Caki2 (cell line): ENCODE data around the gene BANF1. TPM values are rescaled to one million over a fixed set of nuclear protein-coding genes. Genes with fewer than 3 reads are reported as not detected.

Source experiments
- DNase-seq: peaks from one replicate; pipeline ENCODE4 v3.0.0-alpha.2; 2015; ENCODE audit warnings: low read depth
- in situ Hi-C: cut with HindIII; loops from 2 replicates; pipeline ENCODE4 v1.10.0; 2016; ENCODE audit warnings: low sequenced_read_pairs, low pct_unique_long_range_greater_than_20kb, mixed read lengths
- total RNA-seq: library from RNA; depleted of rRNA; stranded (reverse); fragments of >200 nt; shearing (Covaris generic); gene quantifications from 2 replicates; pipeline ENCODE4 v1.2.3, GENCODE V29; 2014; ENCODE audit warnings: low replicate concordance; rRNA removed

The BANF1 gene
- total RNA-seq, 1 experiment from 2014 or later: 361 TPM

- no peak for DNase-seq
- in situ Hi-C loops: no loop called here
Observed at GRCh38 chr11:66048547-66049323, 46.4 kb downstream of the BANF1 start, which contains the start of gene GAL3ST3. Gene GAL3ST3, minus strand, starts transcription at chr11:66049161. Its CDS starts 3,746 bp downstream, at chr11:66045415.

DNA sequence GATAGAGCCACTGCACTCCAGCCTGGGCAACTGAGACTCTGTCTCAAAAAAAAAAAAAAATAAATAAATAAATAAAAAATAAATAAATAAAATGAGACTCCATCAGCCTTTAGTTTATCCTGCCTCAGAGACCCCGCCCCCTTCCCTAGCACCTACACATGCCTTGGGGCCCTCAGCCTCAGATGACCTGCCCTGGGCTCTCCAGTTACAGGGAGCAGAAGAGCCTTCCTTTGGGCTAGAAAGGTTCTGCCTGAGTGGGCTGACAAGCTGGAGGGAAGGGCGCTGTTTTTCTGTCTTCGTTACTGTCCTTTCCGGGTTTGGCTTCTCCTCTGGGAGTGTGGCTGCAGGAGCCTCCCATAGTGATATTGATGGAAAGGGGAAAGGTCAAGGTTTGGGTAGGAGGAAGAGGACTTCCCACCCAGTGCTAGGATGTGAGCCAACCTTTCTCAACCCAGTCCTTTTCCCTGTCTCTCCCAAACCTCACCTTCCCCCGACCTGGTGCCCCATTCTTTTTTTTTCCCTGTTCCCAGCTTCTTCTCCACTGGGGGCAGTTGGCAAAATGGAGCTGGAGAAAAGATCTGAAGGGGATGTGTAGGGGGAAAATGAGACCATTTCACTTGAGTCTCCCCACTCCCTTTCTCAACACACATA is 48.4 kb downstream of the BANF1 start:
- in situ Hi-C loops: no loop called here
- no peak for DNase-seq

GRCh38 chr11:66051371-66051765 is 49.1 kb downstream of the BANF1 start:
- in situ Hi-C loops: no loop called here

DNA sequence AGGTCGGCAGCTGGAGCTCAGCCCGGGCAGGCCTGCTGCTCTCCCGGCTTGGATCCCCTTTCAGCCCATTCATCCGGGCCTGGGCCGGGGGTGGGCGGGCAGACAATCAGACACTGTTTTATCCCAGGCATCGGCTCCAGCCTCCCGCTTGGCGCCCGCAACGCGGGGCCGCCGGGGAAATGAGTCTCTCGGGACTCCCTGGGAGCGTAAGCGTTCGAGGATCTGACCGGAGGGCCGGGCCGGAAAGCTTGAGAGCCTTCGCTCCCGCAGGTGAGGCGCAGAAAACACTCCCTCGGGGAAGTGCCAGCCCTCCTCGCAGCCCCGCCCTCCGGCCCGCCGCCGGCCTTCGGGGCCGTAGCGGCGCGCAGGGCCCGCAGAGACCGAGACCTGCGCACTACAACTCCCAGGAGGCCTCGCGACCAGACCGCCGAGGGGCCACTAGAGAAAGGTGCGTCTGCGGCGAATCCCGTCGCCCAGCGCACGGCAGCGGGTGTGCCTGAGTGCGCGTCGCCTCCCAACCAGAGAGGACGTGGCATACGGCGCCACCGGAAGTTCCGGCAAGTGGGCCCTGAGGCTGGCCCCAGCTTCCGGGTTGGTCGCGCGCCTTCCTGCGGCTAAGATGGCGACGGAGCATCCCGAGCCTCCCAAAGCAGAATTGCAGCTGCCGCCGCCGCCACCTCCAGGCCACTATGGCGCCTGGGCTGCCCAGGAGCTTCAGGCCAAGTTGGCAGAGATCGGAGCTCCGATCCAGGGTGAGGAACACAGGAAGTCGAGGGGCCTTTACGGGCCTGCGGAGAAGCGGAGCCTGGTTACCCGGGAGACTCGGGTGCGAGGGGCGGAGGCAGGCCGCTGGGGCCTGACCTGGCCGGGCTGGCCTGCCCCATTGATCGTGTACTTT is 49.7 kb downstream of the BANF1 start, which contains the start of gene SF3B2:
Gene SF3B2 (plus strand): TSS at position 599 of the 898 bp plus-strand sequence. CDS start 21 bp downstream, at position 620.
- DNase-seq: peak; percentile 98
- in situ Hi-C loops: no loop called here

More at GRCh38 chr11:66051371-66051765, 49.1 kb downstream of the BANF1 start:
- DNase-seq: no peak

DNA sequence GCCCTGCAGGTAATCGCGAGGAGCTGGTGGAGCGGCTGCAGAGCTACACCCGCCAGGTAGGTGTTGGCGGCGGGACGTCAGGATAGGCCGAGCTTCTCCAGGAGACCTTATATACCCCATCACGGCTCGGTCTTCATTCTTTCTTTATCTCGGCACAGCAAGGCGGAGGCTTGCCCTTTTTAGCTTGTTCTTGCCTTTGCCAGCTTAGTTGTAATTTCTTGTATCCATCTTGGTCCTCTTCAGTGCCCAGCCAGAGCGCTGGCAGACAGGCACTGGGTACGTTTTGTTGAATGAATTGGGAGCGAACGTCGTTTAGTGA is 50.3 kb downstream of the BANF1 start:
- in situ Hi-C loops: no loop called here

More for the DNA sequence above, 50.3 kb downstream of the BANF1 start:
- DNase-seq: no peak

Other genes starting within 250 kb of the BANF1 start
- gene AP5B1, start 221.5 kb upstream of the BANF1 start, total RNA-seq: 7.2 and 7.9 TPM in 2 replicates
- not detected in 2 replicates for gene OVOL1, start 215.4 kb upstream of the BANF1 start, total RNA-seq
- gene SNX32, start 168.5 kb upstream of the BANF1 start, total RNA-seq: not detected in 2 replicates
- 1,200 and 1,265 TPM in 2 replicates for gene CFL1, start 144.3 kb upstream of the BANF1 start, total RNA-seq
- gene MUS81, start 142.1 kb upstream of the BANF1 start, total RNA-seq: 69.0 and 76.8 TPM in 2 replicates
- gene EFEMP2, start 129.7 kb upstream of the BANF1 start, total RNA-seq: 0.75 and 5.2 TPM in 2 replicates
- not detected in 2 replicates for gene CTSW, start 122.7 kb upstream of the BANF1 start, total RNA-seq
- gene FIBP, start 114.0 kb upstream of the BANF1 start, total RNA-seq: 61.1 and 89.5 TPM in 2 replicates
- 82.6 and 121 TPM in 2 replicates for gene CCDC85B, start 111.8 kb upstream of the BANF1 start, total RNA-seq
- gene FOSL1, start 102.1 kb upstream of the BANF1 start, total RNA-seq: 67.3 and 80.4 TPM in 2 replicates
- gene C11orf68, start 83.4 kb upstream of the BANF1 start, total RNA-seq: 12.7 and 36.3 TPM in 2 replicates
- 212 and 270 TPM in 2 replicates for gene DRAP1, start 83.1 kb upstream of the BANF1 start, total RNA-seq
- not detected in 2 replicates for gene TSGA10IP, start 57.0 kb upstream of the BANF1 start, total RNA-seq
- gene SART1, start 40.8 kb upstream of the BANF1 start, total RNA-seq: 28.1 and 68.3 TPM in 2 replicates
- 35.4 and 53.9 TPM in 2 replicates for gene EIF1AD, start 346 bp upstream of the BANF1 start, total RNA-seq
- gene CST6, start 9.5 kb downstream of the BANF1 start, total RNA-seq: not detected in 2 replicates
- gene CATSPER1, start 24.0 kb downstream of the BANF1 start, total RNA-seq: 0.67 and 2.8 TPM in 2 replicates
- gene GAL3ST3, start 46.7 kb downstream of the BANF1 start, total RNA-seq: not detected in 2 replicates
- gene SF3B2, start 49.9 kb downstream of the BANF1 start, total RNA-seq: 191 and 216 TPM in 2 replicates
- 4.2 and 15.9 TPM in 2 replicates for gene PACS1, start 67.8 kb downstream of the BANF1 start, total RNA-seq